Activated CD4-positive, alpha-beta T cell treated with anti-CD3 and anti-CD28 coated beads, Interleukin-2, amount 50 U/mL, for 48 hours (primary cell): ENCODE results near the gene GALNT9.

Experiments used
- DNase-seq, 2 experiments: peaks; one replicate each; pipeline ENCODE4 v3.0.0-alpha.2; 2020

Gene GALNT9

GRCh38 chr12:132324841-132325732 is 4.3 kb downstream of the GALNT9 start:
- DNase-seq = no peak

DNA sequence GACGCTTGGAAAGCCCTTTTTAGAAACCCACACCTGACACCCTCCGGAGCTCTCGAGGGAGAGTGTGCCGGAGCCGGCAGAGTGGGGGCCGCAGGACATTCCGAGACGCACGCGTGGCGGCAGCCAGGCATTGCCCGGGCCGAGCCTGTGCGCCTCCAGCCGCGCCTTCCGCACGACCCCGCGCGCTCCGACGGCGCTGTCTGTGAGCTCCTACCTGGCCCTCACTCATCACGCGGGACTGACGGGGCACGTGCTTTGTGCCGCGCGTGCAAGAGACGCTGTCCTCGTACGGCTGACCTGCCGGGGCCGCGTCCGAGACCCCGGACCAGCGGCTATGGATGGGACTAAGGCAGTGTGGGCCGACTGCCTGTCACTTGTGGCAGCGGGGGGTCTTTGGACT is 5.2 kb downstream of the GALNT9 start:
- no peak for DNase-seq

GRCh38 chr12:132323171-132324010 is 6.0 kb downstream of the GALNT9 start:
- DNase-seq = peak; percentile 13 to 17

DNA sequence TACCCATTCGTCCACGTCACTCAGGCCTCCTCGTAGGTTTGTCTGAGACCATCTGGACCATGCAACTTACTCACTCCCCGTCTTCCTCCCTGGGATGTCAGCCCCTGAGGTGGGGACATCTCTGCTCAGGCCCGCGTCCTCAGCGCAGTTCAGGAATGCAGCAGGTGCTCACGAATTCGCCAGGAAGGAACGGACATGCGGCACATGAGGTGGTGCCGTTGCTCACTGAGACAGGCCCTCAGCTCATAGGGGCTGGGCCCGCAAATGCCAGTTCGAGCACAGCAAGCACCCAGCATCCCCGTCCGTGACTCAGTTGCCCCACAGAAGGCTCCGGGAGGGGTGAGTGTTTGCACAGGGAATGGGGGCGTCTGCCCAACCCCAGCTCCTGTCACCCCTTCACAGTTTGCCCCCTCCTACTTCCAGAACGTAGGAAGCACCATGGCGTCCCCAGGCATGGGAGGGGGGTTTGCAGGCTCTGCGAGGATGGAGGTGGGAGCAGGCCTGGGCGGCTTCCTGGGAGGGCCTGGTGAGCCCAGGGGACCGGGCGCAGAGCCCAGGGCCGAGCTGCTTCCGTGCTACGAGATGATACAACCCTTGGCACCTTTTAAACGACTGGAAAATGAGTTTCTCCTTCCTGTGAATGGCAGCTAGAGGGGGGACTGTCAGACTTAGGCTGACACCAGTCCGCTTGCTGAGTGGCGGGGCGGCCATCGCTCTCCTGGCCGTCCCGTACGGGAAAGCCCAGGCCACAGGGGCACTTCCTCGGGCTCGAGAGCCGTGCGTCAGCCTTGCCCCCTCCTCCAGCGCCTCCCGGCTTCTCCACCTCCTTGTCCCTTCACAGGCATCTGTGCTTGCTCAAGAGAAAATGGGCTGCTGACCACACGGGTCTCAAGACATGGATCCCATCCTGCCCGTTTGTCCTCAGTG is 6.9 kb downstream of the GALNT9 start:
- no peak for DNase-seq

DNA sequence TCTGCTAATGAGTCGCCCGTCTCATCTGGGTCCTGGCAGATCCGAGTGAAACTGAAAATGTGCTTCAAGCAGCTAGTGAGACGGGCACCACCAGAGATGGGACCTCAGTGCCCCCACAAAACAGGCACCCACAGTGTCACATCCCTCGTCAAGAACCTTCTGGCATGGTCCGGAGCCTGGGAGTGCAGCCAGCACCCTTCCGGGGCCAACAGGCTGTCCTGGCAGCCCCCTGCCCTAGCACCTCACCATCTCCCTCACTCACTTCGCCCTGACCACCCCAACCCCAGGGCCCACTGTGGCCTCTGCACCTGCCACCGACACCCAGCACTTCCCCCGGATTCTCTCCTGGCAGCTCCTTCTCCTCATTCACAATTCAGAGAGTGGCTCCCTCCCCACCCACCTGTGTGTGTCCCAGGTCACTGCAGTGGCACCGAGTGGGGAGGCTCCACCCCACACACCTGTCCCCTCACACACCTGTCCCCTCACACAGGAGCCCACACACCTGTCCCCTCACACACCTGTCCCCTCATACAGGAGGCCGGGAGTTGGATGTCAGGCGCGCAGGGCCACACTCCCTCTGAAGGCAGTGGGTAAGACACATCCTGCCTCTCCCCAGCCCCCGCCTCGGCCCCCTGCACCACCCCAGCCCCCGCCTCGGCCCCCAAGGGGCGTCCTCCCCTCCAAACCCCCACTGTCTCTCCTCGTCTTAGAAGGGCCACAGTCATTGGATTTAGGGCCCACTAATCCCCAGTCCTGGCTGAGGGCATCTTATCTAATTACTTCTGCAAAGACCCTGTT is 7.9 kb downstream of the GALNT9 start:
- DNase-seq = no peak

DNA sequence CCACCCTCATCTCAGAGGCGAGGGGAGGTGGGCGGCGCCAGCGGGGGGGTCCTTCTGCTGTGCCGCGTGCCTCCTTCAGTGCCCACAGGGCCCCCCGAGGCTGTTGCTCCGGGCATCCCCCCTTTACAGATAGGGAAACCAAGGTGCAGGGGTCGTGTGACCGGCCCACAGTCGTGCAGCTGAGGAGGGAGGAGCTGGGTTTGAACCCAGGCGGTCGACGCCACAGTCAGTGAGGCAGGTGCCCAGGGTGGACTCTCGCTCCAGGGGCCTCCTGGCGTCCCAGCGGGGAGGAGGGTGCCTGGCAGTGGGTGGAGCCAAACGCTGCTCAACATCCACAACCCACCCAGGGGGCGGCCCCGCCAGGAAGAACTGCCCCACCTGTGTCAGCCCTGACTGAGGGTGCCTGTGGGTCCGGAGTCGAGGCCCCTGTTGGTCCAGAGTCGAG is 8.6 kb downstream of the GALNT9 start:
- no peak for DNase-seq

GRCh38 chr12:132319991-132320570 is 9.3 kb downstream of the GALNT9 start:
- no peak for DNase-seq

- DNase-seq = no peak
Observed at GRCh38 chr12:132319359-132319950, 9.9 kb downstream of the GALNT9 start.

DNA sequence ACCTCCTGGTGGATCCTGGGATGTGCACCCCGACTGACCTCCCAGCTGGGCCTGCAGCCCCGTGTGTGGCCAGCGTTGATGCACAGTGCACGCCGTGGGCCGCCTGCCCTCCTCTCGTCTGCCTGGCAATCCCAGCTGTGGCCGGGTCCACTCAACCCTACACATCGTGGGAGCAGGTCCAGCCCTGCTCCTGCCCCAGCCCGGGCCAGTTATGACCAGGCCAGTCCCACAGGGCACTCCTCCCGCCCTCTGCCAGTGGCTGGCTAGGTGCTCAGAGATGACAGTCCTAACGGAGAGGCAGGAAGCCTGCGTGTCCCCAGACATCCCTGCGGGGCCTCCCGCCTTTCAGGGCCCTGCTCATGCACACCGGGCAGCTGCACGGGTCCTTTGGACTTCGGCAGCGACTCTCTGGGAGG is 10.8 kb downstream of the GALNT9 start:
- DNase-seq = no peak

DNA sequence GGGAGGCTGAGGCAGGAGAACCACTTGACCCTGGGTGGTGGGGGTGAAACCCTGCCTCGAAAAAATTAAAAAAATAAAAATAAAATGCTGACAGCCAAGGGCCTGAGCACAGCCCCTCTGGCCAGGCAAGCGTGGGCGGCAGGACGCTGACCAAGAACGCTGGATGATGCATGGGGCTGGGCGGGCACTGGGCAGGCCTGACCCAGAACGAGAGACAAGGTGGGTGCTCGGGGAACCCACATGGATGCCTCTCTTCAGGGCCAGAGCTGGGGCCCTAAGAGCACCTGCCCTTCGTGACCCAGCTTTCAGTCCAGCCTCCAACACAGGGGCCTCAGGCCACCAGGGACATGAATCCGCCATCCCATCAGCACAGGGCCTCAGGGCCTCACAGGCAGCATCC is 11.3 kb downstream of the GALNT9 start:
- DNase-seq = no peak

GRCh38 chr12:132317233-132317938 is 12.0 kb downstream of the GALNT9 start:
- DNase-seq = no peak

GRCh38 chr12:132316497-132317232 is 12.7 kb downstream of the GALNT9 start:
- no peak for DNase-seq

DNA sequence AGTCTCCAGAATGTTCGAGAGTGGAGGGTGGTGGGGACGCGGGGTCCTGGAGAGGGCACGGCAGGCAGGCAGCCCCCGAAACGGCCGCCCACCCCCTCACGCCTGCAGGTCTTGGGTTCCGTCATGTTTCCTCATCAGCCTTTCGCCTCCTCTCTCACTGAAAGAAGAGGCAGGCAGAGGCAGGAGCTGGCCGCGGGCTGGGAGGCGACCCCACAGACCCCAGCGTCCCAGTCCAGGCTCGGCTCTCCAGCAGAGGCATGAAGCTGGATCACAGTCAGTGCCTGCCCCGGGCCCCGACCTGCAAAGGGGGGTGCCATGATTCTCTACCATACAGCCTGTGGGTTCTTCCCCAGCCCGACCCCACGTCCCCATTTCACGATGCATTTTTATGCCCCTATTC is 13.4 kb downstream of the GALNT9 start:
- no peak for DNase-seq

GRCh38 chr12:132315507-132315906 is 13.9 kb downstream of the GALNT9 start:
- no peak for DNase-seq

- DNase-seq = no peak
Observed at GRCh38 chr12:132314516-132315233, 14.7 kb downstream of the GALNT9 start.

DNA sequence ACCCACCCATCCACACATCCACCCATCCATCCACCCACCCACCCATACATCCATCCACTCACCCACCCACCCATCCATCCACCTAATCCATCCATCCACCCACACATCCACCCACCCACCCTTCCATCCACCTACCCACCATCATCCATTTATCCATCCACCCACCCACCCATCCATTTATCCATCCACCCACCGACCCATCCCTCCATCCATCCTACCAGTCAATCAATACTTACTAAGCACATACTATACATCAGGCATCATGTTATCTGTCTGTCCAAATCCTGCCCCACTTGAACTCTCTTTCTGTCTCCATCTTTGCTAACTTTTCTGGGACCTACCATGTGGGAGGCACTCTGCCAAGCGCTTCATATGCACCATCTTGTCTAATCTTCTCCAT is 15.4 kb downstream of the GALNT9 start:
- DNase-seq = no peak

- no peak for DNase-seq
Observed at GRCh38 chr12:132313182-132313581, 16.2 kb downstream of the GALNT9 start.

DNA sequence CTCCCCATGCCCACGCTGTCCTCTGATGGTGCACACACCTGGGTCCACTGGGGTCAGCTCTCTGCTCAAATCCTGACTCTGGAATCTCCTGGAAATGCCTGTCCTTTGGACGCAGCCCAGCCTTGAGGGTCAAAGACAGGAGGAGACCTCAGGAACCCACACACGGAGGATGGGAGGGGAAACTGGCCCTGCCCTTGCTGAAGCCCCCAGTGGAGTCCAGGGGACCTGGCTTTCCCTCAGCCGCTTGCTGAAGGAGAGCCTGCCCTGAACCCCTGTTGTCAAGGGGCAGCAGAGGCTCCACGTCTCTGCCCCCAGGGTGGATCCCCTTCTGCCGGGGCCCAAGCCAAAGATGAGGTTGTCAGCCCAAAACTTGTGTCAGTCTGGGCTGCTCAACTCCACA is 16.9 kb downstream of the GALNT9 start:
- DNase-seq = no peak
